Stimulated activated CD4-positive, alpha-beta T cell treated with anti-CD3 and anti-CD28 coated beads, Interleukin-1b, Interleukin-23, amount 100 ng/mL, for 24 hours (primary cell): Measurements from ENCODE around the gene CDNF.

Experiments used
- DNase-seq, 4 experiments: peaks; one replicate each; pipeline ENCODE4 v3.0.0-alpha.2; 2020; ENCODE audit warnings: low read depth in 4 of 4, low spot score in 1 of 4

The CDNF gene

DNA sequence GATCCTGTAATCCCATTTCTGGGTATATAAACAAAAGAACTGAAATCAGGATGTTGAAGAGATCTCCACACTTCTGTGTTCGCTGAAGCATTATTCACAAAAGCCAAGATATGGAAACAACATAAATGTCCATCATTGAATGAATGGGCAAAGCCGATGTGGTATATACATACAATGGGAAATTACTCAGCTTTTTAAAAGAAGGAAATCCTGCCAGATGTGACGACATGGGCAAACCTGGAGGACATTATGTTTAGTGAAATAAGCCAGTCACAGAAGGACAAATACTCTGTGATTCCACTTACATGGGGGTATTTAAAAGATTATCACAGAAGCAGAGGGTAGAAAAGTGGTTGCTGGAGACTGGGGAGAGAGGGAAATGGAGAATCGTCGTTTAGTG, 39.2 kb downstream of the CDNF start:
- no peak for DNase-seq

DNA sequence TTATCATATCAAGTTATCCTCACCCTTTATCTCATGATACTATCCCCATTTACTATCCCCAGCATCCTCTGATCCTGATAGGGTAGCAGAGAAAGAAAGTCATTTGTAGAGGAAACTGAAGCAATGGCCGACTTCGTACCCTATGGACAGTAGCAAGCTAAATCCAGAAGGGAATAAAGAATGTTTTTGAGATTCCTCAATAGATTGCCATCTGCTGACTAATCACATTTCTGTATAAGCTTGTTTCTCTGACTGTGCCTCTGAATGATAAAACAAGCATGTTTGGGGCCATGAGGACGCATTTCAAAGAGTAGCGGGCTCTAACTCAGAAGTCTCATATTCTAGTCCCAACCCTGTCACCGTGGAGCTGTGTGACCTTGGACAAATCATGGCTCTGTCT, 49.9 kb downstream of the CDNF start:
- no peak for DNase-seq

DNA sequence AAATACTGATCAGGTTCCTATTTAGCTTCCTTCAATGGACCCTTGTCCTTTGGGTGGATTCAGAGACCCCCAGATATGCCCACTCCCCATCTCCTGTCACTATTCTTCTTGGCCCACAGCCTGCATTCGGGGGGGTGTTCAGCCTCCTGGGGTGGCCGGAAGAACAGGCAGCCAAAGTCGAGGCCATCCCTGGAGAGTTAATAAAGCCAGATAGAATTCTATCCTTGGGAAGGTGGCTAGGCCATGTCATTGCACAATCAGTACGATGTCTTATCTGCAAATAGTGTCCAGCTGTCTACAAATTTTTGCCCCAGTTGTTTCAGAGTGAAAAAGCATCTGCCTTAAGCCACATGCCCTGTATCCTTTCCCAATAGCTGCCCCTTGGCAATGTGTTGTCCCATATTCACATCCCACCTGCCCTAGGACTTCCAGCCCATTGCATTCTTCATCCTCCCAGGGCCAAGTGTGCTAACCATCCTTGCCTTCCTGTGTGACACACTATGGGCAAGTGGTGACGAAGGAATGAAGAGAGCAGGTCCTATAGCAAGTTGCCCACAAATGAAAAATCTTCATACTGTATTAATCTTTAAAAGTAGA, 53.3 kb downstream of the CDNF start:
- no peak for DNase-seq

DNA sequence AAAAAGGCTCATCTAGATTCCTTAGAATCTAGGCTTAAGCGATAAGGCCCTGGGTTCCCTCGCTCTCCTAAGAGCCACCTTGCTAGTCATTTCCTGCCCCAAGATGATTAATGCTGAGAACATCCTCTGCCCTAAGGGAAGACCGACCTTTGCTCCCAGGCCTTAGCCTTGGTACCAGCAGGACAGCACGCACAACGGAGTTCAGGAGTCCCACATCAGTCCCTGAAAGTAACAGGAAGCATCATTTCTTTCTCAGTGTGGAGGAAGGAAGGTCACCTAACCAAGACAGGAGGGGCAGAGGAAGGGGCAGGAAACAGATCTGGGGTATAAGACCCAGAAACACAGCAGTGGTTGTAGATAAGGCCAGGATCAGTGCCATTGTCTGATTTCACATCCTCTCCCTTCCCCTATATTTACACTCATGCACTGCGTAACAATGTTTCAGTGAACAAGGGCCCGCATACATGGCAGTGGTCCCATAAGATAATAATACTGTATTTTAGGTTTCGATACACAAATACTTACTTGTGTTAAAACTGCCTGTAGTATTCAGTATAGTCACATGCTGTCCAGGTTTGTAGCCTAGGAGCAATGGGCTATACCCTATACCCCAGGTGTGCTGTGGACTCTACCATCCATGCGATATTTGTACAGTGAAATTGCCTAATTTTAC, 55.0 kb downstream of the CDNF start:
- peak in 1 of 4 experiments; percentile 1 for DNase-seq

DNA sequence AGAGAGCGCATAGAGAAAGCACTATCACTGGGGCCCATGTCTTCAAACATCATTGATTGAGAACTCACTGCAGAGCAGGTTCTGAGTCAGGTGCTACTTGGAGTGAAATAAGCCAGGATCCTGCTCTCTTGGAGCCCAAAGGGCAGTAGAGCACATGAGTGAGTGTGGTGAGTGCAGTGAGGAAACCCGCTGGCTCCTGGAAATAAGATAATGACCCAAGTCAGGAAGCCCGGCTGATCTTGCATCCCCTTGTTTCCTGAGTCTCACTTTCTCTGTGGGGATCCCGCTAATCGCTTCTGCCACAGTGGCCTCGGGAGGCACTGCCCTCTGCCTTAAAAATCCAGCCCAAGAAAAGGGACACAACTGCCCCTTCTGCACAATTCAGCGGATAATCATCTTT, 56.1 kb downstream of the CDNF start:
- DNase-seq, result no peak

DNA sequence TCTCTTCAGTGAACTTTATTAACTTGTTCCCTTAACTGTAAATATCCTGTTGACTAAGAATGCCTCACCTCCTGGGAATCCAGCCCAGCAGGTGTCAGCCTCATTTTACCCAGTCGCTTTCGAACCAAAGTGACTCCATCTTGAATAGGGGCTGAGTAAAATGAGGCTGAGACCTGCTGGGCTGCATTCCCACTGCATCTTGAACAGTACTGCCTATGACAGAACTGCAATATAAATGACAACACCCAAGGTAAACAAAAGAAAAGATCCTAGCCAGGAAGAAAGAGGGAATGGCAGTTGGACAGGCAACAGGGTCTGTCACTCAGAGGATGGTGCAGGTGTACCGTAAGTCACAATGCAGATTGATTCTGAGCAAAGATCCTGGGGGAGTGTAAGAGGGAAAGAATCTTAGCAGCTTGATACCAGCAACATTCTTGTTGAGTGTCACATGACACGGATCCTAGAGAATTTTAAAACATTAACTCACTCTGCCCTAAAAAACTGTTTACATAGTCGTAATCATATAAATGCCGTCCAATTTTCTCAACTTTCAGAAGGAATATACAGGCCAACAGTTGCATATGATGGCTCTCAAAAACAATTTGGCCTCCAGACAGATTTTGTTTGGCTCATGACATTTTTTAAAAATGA, 58.7 kb downstream of the CDNF start:
- no peak for DNase-seq

DNA sequence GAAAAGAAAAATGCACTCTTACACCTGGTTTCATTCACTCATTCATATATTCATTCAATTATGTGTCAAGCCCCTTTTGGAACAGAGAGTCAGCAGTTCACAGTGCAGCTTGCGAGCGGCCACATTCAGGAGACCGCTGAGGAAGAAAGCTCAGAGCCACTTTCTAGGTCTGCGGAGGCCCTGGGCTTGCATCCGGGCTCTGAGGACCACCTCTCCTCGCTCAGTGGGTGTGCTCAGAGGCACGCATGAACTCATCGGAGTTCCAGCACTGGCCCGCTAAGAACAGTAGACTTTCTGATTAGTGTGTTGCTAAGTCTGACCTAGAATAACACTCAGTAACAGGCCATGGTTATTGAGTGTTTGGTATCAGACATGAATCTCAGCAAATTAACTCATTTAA, 61.3 kb downstream of the CDNF start:
- DNase-seq, result no peak

DNA sequence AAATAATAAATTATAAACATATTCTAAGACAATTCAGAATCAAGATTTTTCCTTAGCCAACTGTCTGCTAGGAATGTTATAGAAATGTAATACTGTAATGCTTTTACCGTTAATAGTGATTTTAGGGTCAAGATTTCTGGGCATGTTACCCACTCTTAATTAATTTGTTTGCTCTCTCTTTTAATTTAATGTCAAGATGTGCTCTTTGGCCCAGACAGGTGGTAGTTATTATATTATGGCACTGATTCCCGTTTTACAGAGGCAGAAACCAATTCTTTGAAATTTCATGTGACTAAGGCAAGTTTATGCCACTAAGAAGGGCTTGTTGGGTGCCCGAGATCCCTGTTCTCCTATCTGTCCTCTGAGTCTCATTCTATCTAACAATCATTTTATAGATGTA, 62.2 kb downstream of the CDNF start:
- no peak for DNase-seq

DNA sequence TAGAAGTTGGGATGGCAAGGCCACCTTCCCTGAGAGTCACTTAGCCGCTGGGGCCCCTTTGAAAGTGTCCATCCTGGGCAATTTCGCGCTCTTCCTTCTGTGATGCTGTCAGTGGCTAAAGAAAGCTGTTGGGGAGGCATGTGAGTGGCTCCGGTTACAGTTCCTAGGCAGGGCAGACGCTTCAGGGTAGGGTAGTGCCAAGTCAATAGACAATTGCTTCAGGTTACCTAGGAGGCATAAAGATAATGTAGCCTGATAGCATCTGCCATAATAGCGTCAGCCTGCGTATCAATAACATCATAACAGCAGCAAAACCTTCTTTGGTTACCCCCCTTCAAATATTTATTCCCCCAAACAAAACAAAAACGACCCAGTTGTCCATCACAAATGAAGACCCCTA, 63.0 kb downstream of the CDNF start, which contains the start of gene FAM107B:
TSS of gene FAM107B (minus strand) at position 101 of the 400 bp plus-strand sequence. CDS start 234 bp downstream, outside the sequence.
- DNase-seq, result no peak

DNA sequence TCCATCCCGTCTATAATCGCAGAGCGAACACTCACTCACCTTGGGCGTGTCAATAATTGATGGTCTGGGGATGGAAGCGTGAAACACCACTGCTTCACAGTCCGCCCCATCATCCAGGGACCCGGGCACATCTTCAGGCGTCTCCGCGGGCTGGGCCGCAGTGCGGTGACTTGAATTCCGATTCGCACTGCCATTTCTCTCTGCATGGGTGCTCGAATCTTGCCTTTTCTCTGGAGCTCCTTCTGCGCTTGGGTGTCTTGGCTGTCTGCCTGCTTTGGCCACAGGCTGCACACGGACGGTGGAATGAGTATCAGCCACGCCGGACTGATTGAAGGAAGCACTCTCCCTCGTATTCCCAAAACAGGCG, 63.6 kb downstream of the CDNF start:
- DNase-seq, result no peak

DNA sequence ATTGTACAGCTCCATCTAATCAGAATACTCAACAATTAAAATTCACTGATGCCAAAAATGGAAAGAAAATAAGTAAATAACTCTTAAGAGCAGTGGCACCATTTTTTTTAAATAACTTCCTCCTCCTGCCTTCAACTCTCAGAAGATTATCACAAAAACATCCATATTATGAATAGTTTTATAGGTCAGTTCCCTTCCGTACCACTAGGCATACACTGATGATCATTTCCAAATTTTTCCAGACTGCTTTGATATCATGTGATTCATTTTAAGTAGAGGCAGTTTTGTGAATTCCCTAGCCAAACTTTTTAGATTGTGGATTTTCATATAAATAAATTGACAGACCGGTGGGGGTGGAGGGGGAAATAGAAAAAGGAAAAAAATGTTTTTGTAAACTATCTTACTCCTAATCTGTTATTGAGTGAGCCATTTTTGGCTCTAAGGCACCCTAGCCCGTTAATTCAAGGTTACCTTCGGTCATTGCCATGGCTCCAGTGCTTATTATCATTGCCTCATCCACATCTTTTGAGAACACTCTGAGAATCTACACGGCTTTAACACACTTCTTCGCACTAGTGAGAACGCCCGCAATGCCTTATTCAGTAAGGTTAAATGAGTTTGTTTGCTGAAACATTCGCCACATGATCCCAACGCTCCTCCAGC, 64.2 kb downstream of the CDNF start:
- no peak for DNase-seq

DNA sequence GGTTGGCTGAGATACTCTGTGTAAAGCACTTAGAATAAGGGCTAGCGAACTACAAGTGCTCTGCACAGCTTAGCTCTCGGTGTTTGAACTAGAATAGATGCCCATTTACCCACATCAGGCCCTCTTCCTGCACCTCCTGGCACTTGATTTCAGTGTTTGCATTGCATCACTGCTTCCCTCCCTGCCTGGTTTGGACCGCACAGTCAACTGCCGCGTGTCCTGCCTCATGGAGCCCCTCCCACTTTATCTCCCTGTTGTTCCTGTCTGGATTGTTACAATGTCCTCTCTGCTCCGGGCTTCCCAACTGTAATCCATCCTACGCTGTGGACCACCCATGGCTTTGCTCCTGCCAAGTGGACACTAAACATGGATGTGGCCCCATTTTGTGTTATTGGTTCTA, 65.4 kb downstream of the CDNF start:
- DNase-seq, result no peak

DNA sequence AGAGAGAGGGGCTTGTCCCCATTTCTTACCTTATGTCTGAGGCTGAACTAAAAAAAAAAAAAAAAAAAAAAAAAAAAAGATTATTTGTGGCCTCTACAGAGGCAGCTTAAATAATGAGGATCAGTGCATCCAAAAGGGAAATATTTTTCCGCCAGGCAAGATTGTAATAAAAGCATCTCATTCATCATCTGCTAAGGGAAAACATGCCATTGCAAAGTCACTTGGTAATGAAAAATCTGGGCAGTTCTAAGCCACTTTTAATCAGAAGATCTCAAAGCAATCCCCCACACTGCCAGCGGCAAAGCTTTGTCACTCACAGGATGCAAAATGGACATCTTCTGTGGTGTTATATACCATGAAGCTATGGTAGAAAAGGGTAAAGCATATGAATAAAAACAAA, 66.9 kb downstream of the CDNF start:
- no peak for DNase-seq
